Heart right ventricle (tissue), 16 donors: ENCODE measurements around the gene FAM234A. TPM values are rescaled to one million over a fixed set of nuclear protein-coding genes. Genes with fewer than 3 reads are reported as not detected.

Experiments used
- ATAC-seq, 8 donors: fragments of 200-7000 bp; cut with Tn5 transposase; one replicate each; pipeline ENCODE4 v1.9.1; 2020; ENCODE audit warnings: mild to moderate bottlenecking in 8 of 8, moderate library complexity in 8 of 8, moderate number of reproducible peaks in 1 of 8
- DNase-seq, 2 donors: peaks; one replicate each; pipeline ENCODE4 v3.0.0-alpha.2; 2020
- H3K27ac ChIP-seq, 10 donors: fragments of 200-600 bp; sonication (generic) in 2 of 10; one replicate each; pipeline versions ENCODE4 v1.5.0 to v1.8.0; 2020 to 2022; ENCODE audit warnings: mild to moderate bottlenecking in 3 of 10
- H3K27me3 ChIP-seq, 7 donors: fragments of 200-600 bp; one replicate each; pipeline ENCODE4 v1.8.0; 2021 to 2022; ENCODE audit warnings: mild to moderate bottlenecking in 2 of 7
- H3K36me3 ChIP-seq, 9 donors: fragments of 200-600 bp; sonication (generic) in 1 of 9; one replicate each; pipeline versions ENCODE4 v1.5.0 to v1.8.0; 2020 to 2022; ENCODE audit warnings: mild to moderate bottlenecking in 2 of 9
- H3K4me1 ChIP-seq, 9 donors: fragments of 200-600 bp; sonication (generic) in 1 of 9; one replicate each; pipeline versions ENCODE4 v1.5.0 to v1.8.0; 2020 to 2022; ENCODE audit warnings: mild to moderate bottlenecking in 4 of 9
- H3K4me3 ChIP-seq, 10 donors: fragments of 200-600 bp; sonication (generic) in 2 of 10; one replicate each; pipeline versions ENCODE4 v1.5.0 to v1.8.0; 2020 to 2022; ENCODE audit warnings: mild to moderate bottlenecking in 7 of 10, moderate library complexity in 2 of 10
- H3K9me3 ChIP-seq, 11 donors: fragments of 200-600 bp in 10 of 11; sonication (generic) in 2 of 11; one replicate each; pipeline versions ENCODE4 v1.5.0 to v1.8.0; 2013 to 2022; ENCODE audit warnings: mild to moderate bottlenecking in 2 of 11, control low read depth in 1 of 11, moderate library complexity in 1 of 11
- CTCF ChIP-seq, 9 donors: fragments of 200-600 bp; sonication (generic) in 2 of 9; IDR thresholded peaks; one replicate each; pipeline versions ENCODE4 v1.5.0 to v1.8.0; 2021 to 2022; ENCODE audit warnings: antibody characterized with exemption in 9 of 9, mild to moderate bottlenecking in 5 of 9, moderate library complexity in 1 of 9
- WGBS, 2 donors: extraction: QIAGEN DNeasy Blood & Tissue Kit; methylation state at CpG; one replicate each; pipeline ENCODE4 v1.1.7; 2013; ENCODE audit warnings: inconsistent platforms in 1 of 2; 5-methylcytosine and 5-hydroxymethylcytosine counted together
- intact Hi-C, 10 donors: fragments of 100-400 bp; cut with DNase I; formaldehyde crosslinking; loops; one replicate each; pipeline versions ENCODE4 v1.11.1 to v1.14.2; 2022
- polyA plus RNA-seq, 2 donors: library from polyadenylated mRNA; stranded (reverse); fragments of 200-250 nt; gene quantifications; one replicate each; pipeline ENCODE4 v1.2.3, GENCODE V29; 2013
- total RNA-seq, 10 donors: library from RNA; stranded (reverse); fragmentation: NEBNext Ultra II Directional in 3 of 10; extraction: Animal tissue kit (Norgen Biotek cat#: 25700) in 3 of 10; gene quantifications; one replicate each; pipeline versions ENCODE4 v1.2.1 to v1.2.4, GENCODE V29; 2021 to 2023
- donor health status: Arrhythmogenic right ventricular cardiomyopathy.
- donor health status: ischemic (EF 13 %, LVEDD 7.1; RV severe dilation, severe dysfunction).
- donor health status: healthy with polysubstance abuse.
- donor health status: DM: no; HTN: yes; CAD: no.
- donor health status: DM: no; HTN: no; CAD: no.
- donor health status: ischemic (EF 25% LVEDD 6.9; RV normal size, moderate dysfunction).
- donor health status: ischemic (EF 25% LVEDD 5.7; RV mildly dilated, moderate dysfunction).
- donor health status: healthy.
- donor health status: DM: yes; HTN: yes; CAD: no.
- donor health status: Ischemic cardiomyopathy.
- donor health status: ischemic (EF 35%, LVEDD 5.7; RV mildly dilated, moderate dysfunction).
- donor health status: nonischemic (EF 11% LVEDD 7.7; RV severe dilation, severe dysfunction).
- donor health status: DM: yes; HTN: yes; CAD: no.
- donor health status: PGD.
- donor health status: ischemic (EF 29% LVEDD 5.4; RV normal size, mild dysfunction).
- donor health status: nonischemic (EF 23%, LVEDD 6.1; RV moderate dilation, normal function).

The FAM234A gene
- total and polyA plus RNA-seq, 12 donors: 70.5 to 200 (median 154) TPM

GRCh38 chr16:275786-276232 is 41.2 kb downstream of the FAM234A start, which contains the start of gene RGS11:
TSS of gene RGS11 (minus strand) at chr16:275944. CDS start at chr16:275911, 33 bp downstream.
- H3K4me1 ChIP-seq: peaks cover 0 to 30% (median 17%) of the 10 kb centered on the region in 9 donors
- peaks cover 0 to 48% (median 10%) of the 10 kb centered on the region in 7 donors for H3K27me3 ChIP-seq
- H3K9me3 ChIP-seq: no peaks in the 10 kb centered on the region
- peak within 1 kb of the TSS in 1 of 10 donors; percentile 28 for H3K27ac ChIP-seq
- peak within 1 kb of the TSS in 9 of 10 donors; percentile 40 to 64 (median 59) for H3K4me3 ChIP-seq
- intact Hi-C loops: no loop called here
- TF ChIP-seq CTCF (IDR thresholded peaks at IDR 0.05): no peak
- DNase-seq (peak in 1 of 2 donors; percentile 27), ATAC-seq (peak in 3 of 8 donors; percentile 22 to 46 (median 27))
- no peaks in the 10 kb centered on the region for H3K36me3 ChIP-seq
- WGBS, 2 donors: 3 to 4% methylated on average over 40 to 51 of the region's 56 CpGs

GRCh38 chr16:276426-277077 is 41.9 kb downstream of the FAM234A start:
- Histone ChIP-seq H3K27me3 (peaks cover 0 to 55% (median 14%) of the 10 kb centered on the region in 7 donors), H3K27ac (peak overlapping the region in 1 of 10 donors; percentile 28), H3K4me1 (peaks cover 0 to 37% (median 22%) of the 10 kb centered on the region in 9 donors), H3K36me3 (no peaks in the 10 kb centered on the region), H3K9me3 (no peaks in the 10 kb centered on the region), H3K4me3 (peak overlapping the region in 6 of 10 donors; percentile 53 to 64 (median 61))
- peak in 5 of 8 donors; percentile 5 to 23 (median 12) for ATAC-seq
- intact Hi-C loops: no loop called here
- 80% methylated on average over 20 of the region's 20 CpGs for WGBS, 2 donors
- TF ChIP-seq CTCF (IDR thresholded peaks at IDR 0.05): no peak
- DNase-seq: no peak

- peaks cover 0 to 66% (median 20%) of the 10 kb centered on the region in 7 donors for H3K27me3 ChIP-seq
Observed at GRCh38 chr16:278863-279366, 44.3 kb downstream of the FAM234A start.

More at GRCh38 chr16:278863-279366, 44.3 kb downstream of the FAM234A start:
- peak; percentile 11 to 67 (median 54) for ATAC-seq
- H3K4me1 ChIP-seq: peaks cover 0 to 38% (median 22%) of the 10 kb centered on the region in 9 donors
- intact Hi-C loops: no loop called here
- H3K9me3 ChIP-seq: no peaks in the 10 kb centered on the region
- no peak overlapping the region for H3K27ac ChIP-seq
- H3K36me3 ChIP-seq: no peaks in the 10 kb centered on the region
- WGBS, 2 donors: 53 to 58% methylated on average over 6 of the region's 6 CpGs
- H3K4me3 ChIP-seq: no peak overlapping the region
- TF ChIP-seq CTCF (IDR thresholded peaks at IDR 0.05): no peak
- peak in 1 of 2 donors; percentile 50 for DNase-seq
